Motor neuron (in vitro differentiated cells): ENCODE results near the gene AUTS2. TPM values are rescaled to one million over a fixed set of nuclear protein-coding genes. Genes with fewer than 3 reads are reported as not detected.
A peak's percentile ranks its signal among the peaks of the same experiment; 100 is the strongest.

Source experiments
- ATAC-seq, 8 experiments: fragments of 200-7000 bp; cut with Tn5 transposase; replicated peaks in 6 of 8; 2 replicates each; pipeline ENCODE4 v1.8.0; 2021; ENCODE audit warnings: mild to moderate bottlenecking in 8 of 8, moderate library complexity in 8 of 8
- H3K27ac ChIP-seq, 2 donors: fragments of 250-450 bp; sonication (Bioruptor Pico); 2 replicates each; pipeline ENCODE4 v1.9.0; 2021; ENCODE audit warnings: antibody characterized with exemption in 2 of 2, mild to moderate bottlenecking in 2 of 2, moderate library complexity in 1 of 2
- H3K4me1 ChIP-seq, 2 donors: fragments of 250-450 bp; sonication (Bioruptor Pico); replicated peaks in 1 of 2; 2 replicates each; pipeline ENCODE4 v1.6.1; 2021; ENCODE audit warnings: antibody characterized with exemption in 2 of 2, mild to moderate bottlenecking in 2 of 2, moderate library complexity in 1 of 2
- H3K4me3 ChIP-seq, 5 donors: fragments of 250-450 bp; sonication (Bioruptor Pico); 2 replicates each; pipeline ENCODE4 v1.9.0; 2021; ENCODE audit warnings: antibody characterized with exemption in 5 of 5, mild to moderate bottlenecking in 5 of 5, moderate library complexity in 4 of 5
- WGBS, 10 experiments: fragments of 450-650 bp; shearing (Covaris generic); methylation state at CpG; one replicate each; pipeline ENCODE4 v1.0.0; 2022; 5-methylcytosine and 5-hydroxymethylcytosine counted together
- in situ Hi-C, 9 experiments: fragments of 400-800 bp; cut with MboI; loops; one replicate each; pipeline ENCODE4 v1.15.0; 2021; ENCODE audit warnings: low sequenced_read_pairs in 9 of 9, low pct_unique_long_range_greater_than_20kb in 2 of 9; ENCODE audit not compliant: unreplicated experiment in 9 of 9
- total RNA-seq, 8 experiments: library from RNA; unstranded; fragments of 300-600 nt; gene quantifications; 2 replicates each; pipeline versions ENCODE4 v1.2.3 to v1.2.4, GENCODE V29; 2022

AUTS2 gene
- total RNA-seq, 8 experiments from 2014 or later = 0.49 to 68.6 (median 32.2) TPM

DNA sequence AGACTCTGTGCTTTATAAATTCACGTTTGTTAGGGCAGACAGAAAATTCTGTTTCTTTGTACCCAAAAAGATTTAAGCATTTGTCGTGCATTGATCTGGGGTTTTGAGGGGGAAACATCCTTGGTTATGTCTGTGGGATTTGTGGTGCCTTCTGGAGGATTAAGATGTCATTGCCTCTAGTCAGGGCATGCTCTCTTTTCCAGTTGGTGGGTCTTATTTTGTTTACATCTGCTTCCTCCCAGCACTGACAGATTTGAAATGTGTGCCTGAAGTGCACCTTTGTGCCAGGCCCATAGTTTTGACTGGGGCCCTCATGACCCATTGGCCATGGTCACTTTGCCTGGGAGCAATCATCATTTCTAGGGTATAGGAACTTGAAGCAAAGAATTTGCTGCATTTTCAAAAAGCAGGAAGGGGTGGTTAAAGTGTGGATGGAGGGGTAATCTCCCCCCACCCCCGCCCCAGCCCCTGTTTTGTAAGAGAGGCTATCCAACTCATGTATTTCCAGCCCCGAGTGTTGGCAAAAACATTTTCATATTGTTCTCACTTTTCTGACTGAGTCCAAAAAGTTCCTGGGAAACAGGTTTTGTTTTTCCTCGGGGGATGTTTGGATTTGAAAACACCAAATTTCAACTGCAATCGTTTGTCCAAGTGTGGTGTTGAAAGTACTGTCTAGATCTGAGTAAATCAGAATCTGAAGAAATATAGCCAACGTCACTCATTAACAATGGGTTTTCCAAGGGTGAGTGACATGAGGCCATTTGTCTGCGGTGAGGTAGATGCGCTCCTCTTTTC is 1145.5 kb downstream of the AUTS2 start:
- no peak overlapping the region for H3K4me3 ChIP-seq
- H3K27ac ChIP-seq = no peak overlapping the region
- in situ Hi-C loops = no loop called here
- peaks cover 19 to 29% of the 10 kb centered on the region in 2 donors for H3K4me1 ChIP-seq
- no peak for ATAC-seq
- 44 to 100% (median 91%) methylated on average over 1 to 6 of the region's 9 CpGs for WGBS, 10 experiments

DNA sequence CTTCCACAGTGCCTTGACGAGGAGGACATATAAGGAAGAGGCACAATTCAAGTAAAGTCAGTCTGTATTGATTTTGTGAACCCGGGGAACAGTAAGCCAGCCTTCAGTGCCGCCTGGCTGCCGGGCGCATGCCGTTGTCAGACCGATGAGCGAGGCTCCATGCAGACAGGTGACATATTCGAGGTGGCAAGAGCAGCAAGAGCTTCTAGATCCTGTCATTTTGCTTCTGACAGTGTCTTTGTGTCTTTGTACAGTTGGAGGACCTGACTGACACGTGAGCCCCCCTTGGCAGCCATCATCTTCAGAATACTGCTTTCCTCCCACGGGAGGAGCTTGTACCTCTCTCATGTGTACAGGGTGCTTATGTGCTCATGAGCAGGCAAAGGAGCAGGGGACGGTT is 1146.2 kb downstream of the AUTS2 start:
- 65 to 100% (median 92%) methylated on average over 1 to 12 of the region's 12 CpGs; no CpG with 5 or more reads in 2 of the 10 experiments for WGBS, 10 experiments
- in situ Hi-C loops = no loop called here
- peak in 1 of 8 experiments; percentile 4 for ATAC-seq
- Histone ChIP-seq H3K27ac (no peak overlapping the region), H3K4me3 (no peak overlapping the region), H3K4me1 (peaks cover 18 to 33% of the 10 kb centered on the region in 2 donors)

DNA sequence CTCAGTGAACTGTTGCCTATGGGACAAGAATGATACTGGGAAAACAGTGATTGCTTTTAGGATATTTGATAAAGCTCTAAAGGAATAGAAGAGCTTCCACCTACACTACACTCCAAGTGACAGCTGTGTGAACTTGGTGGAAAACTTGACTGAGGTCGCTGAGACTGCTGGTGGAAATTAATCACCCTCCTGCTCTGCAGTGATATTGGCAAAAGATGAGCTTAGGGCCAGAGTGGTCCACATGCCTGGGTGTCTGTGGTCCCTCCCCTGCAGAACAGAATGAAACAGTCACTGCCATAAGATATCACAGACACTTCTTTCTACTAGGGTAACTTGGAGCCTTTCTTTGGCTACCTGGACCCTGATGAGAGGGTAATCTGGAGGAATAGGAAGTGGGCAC is 1151.6 kb downstream of the AUTS2 start:
- H3K4me1 ChIP-seq = peaks cover 13 to 31% of the 10 kb centered on the region in 2 donors
- no peak overlapping the region for H3K4me3 ChIP-seq
- in situ Hi-C loops = no loop called here
- H3K27ac ChIP-seq = no peak overlapping the region
- 10 to 100% (median 86%) methylated on average over 1 of the region's 1 CpG; no CpG with 5 or more reads in 6 of the 10 experiments for WGBS, 10 experiments
- no peak for ATAC-seq

DNA sequence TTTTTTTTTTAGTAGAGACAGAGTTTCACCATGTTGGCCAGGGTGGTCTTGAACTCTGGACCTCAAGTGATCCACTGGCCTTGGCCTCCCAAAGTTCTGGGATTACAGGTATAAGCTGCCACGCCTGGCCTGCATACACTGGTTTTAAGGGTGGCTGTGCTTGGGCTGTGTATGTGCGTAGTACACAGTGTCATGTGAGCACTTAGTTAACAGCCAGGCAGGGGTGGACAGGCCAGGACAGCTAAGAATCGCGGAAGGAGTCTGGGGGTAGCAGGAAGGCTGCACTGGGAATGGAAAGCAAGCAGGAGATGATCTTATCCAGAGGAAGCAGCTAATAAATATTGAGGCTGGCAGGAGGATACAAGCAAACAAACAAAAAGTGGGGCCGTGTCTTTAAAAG is 1153.6 kb downstream of the AUTS2 start:
- in situ Hi-C loops = no loop called here
- no peak for ATAC-seq
- no peak overlapping the region for H3K4me3 ChIP-seq
- 71 to 85% (median 74%) methylated on average over 4 to 5 of the region's 5 CpGs; no CpG with 5 or more reads in 6 of the 10 experiments for WGBS, 10 experiments
- peaks cover 13 to 21% of the 10 kb centered on the region in 2 donors for H3K4me1 ChIP-seq
- H3K27ac ChIP-seq = no peak overlapping the region

DNA sequence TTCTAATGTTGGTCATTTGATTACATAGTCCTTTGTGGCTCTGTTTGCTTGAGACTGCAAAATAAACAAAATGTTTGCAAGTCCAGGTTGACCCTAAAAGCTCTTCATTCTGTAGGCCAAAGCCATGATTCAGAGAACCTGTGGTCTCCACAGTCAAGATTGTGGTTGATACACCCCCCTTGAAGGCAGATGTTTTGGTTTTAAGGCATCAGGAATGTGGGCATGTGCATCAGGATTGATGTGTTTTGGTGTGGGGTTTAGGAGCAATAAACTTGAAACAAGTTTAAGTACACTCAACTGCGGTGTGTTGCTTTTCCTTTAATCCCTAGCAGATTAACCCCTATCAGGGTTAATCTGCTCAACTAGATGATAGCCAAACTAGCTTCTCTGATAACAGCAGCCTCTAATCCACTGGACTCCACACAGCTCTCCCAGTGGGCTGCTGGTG is 1154.5 kb downstream of the AUTS2 start:
- ATAC-seq = no peak
- Histone ChIP-seq H3K4me1 (peaks cover 13 to 16% of the 10 kb centered on the region in 2 donors), H3K27ac (no peak overlapping the region), H3K4me3 (no peak overlapping the region)
- in situ Hi-C loops = no loop called here
- WGBS, 10 experiments = 71 to 100% (median 94%) methylated on average over 1 of the region's 1 CpG; no CpG with 5 or more reads in 4 of the 10 experiments

DNA sequence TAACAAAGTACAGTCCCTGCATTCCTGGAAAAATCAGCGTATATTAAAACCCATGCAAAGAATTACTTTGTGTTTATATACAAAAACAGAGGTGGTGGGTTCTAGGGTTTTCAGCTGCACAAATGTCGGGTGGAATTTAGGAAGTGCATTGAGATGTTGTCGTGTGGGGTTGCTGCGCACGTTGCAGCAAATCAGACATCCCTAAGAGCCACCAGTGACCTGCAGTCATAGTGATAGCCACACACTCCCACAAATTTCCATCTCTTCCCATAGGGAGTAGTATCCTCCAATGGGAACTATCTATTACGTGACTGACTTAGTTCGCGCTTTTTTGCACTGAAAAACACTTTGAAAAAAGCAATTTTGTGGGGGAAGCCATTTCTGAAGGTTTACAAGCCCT is 1158.5 kb downstream of the AUTS2 start:
- WGBS, 10 experiments = 80 to 100% (median 93%) methylated on average over 1 to 8 of the region's 8 CpGs; no CpG with 5 or more reads in 1 of the 10 experiments
- no peak for ATAC-seq

DNA sequence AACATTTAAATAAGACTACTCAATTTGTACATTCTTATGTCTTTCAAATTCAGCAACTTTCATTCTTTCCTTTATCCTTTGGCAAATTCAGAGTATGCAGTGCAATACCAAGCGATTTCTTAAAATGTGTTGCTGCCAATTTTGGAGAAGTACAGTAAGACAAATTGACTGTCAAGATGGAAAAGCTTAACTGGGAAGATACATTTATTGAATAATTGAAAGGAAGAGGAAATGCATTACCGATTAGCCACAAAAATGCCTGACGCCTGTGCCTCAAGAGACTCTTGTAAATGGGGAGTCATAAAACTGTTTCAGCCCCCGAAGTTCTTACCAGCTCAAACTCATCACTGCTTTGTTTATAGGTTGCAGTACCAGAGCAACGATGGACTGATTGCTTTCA is 1160.4 kb downstream of the AUTS2 start:
- H3K27ac ChIP-seq = no peak overlapping the region
- no peaks in the 10 kb centered on the region for H3K4me1 ChIP-seq
- in situ Hi-C loops = no loop called here
- no peak for ATAC-seq
- 27 to 100% (median 75%) methylated on average over 1 to 5 of the region's 5 CpGs for WGBS, 10 experiments
- H3K4me3 ChIP-seq = no peak overlapping the region

More for the DNA sequence above, 1158.5 kb downstream of the AUTS2 start:
- in situ Hi-C loops = no loop called here
- Histone ChIP-seq H3K4me1 (peaks cover 3 to 7% of the 10 kb centered on the region in 2 donors), H3K27ac (no peak overlapping the region), H3K4me3 (no peak overlapping the region)

DNA sequence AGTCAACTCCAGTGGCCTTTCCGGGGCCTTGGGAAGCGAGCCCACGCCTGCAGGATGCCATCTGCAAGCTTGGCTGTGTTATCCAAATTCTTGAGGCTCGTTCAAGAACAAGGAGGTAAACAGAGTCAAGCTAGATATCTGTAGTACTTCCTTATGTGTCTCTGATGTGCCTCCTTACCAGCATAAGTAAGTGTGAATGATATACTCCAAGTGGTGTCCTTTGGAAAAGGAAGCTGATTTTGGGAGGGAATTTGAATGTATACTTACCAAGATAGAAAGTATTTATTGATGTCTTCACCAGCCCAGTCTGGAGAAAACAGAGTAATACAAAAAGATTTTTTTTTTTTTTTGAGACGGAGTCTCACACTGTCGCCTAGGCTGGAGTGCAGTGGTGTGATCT is 1161.4 kb downstream of the AUTS2 start:
- ATAC-seq = no peak
- WGBS, 10 experiments = 0 to 100% (median 94%) methylated on average over 1 to 5 of the region's 6 CpGs; no CpG with 5 or more reads in 3 of the 10 experiments
- no peaks in the 10 kb centered on the region for H3K4me1 ChIP-seq
- H3K4me3 ChIP-seq = no peak overlapping the region
- H3K27ac ChIP-seq = no peak overlapping the region
- in situ Hi-C loops = no loop called here

DNA sequence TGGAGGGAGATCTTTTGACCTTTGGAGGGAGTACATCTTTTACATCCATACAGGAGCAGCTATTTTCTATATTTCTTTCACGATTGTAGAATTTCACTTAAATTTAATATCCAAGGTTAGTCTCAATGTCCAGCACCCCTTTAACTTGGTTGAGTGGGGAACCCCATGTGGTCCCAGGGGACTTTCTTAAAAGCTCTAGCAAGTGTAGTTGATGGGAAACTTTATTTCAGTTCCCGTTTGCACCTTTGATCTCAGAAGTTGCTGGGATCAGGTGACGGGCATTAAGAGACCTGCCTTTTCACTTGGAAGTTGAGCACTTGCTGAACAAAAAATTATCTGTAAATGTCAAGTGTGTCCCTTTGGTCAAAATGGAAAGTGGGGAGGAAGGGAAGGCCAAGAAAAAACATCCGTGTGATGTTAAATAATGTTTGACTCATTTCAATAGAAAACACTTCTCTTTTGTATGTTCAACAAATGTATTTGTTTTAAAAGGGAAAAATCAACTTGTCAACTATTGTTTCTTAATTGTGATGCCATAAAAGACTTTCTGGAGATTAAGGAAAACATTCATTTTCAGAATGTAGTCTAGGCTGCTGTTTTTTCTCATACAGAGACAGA is 1163.5 kb downstream of the AUTS2 start:
- no peak overlapping the region for H3K4me3 ChIP-seq
- no peaks in the 10 kb centered on the region for H3K4me1 ChIP-seq
- ATAC-seq = no peak
- 50 to 100% (median 95%) methylated on average over 1 to 4 of the region's 4 CpGs; no CpG with 5 or more reads in 1 of the 10 experiments for WGBS, 10 experiments
- no peak overlapping the region for H3K27ac ChIP-seq
- in situ Hi-C loops = no loop called here

DNA sequence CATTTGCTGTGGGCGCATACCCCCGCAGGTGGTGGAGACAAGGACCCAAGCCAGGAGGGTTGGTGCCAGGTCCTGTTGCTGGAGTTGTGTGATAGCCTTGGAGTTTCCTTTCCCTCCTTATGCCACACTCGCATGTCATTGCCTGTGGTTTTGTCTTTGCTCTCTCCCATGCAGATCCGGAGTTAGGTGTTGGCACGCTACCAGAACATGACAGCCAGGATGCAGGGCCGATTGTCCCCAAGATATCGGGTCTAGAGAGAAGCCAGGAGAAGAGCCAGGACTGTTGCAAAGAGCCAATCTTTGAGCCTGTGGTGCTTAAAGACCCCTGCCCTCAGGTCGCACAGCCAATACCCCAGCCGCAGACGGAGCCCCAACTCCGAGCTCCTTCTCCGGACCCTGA is 1164.4 kb downstream of the AUTS2 start:
- in situ Hi-C loops = no loop called here
- no peak for ATAC-seq
- Histone ChIP-seq H3K4me3 (no peak overlapping the region), H3K27ac (no peak overlapping the region), H3K4me1 (no peaks in the 10 kb centered on the region)
- 92 to 100% (median 96%) methylated on average over 2 to 5 of the region's 12 CpGs; no CpG with 5 or more reads in 6 of the 10 experiments for WGBS, 10 experiments

DNA sequence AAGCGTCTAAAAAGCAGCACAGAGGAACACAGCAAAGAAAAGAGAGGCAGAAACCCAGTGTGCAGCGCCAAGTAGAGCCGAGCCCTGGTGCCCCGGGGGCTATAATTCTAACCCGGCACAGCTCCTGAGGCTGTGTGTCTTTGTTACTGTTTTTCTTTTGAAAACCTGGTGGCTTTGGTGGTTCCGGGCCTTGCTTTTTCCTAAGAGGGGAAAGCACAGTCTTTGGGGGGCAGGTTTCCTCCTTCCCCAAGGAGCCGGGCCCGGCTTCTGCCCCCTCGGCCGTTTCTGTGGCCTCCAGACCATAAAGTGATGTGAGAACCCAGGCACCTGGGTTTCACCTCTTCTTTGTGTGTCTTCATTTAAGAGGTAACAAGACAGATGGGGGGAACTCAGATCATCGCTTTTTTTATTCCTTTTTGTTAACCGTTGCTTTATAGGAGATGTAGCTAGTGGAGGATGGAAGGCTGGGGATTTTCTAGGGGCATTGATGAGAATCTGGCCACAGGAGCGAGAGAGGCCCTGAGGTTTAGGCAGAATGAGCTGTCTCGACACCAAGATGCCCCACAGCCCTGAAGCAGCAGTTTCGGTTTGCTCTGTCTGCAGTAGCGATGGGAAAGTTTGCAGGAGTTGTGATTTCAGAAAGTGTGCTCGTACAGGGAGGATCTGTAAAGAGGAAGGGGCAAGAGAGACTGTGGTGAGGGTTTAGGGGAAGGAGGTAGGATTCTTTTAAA is 1165.9 kb downstream of the AUTS2 start:
- no peak for ATAC-seq
- Histone ChIP-seq H3K27ac (no peak overlapping the region), H3K4me3 (no peak overlapping the region), H3K4me1 (no peaks in the 10 kb centered on the region)
- WGBS, 10 experiments = 60 to 93% (median 80%) methylated on average over 1 to 15 of the region's 17 CpGs; no CpG with 5 or more reads in 1 of the 10 experiments
- in situ Hi-C loops = no loop called here

DNA sequence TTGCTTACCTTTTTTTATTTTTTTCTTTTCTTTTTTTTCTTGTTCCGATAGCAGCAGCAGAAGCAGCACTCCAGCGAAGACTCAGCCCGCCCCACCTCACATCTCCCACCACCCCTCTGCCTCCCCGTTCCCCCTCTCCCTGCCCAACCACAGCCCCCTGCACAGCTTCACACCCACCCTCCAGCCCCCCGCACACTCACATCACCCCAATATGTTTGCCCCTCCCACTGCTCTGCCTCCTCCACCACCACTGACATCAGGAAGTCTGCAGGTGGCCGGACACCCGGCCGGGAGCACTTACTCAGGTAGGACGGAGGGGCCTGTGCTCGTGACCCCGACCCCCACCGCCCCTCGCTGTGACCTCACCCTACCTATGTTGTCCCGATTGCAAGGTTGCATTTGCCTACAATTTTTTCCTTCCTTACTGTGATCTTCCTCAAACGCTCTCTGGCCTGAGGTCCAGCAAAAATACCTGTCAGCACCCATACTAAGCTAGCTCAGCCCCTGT is 1166.5 kb downstream of the AUTS2 start:
- WGBS, 10 experiments = 80 to 92% (median 86%) methylated on average over 1 to 9 of the region's 15 CpGs; no CpG with 5 or more reads in 7 of the 10 experiments
- Histone ChIP-seq H3K27ac (no peak overlapping the region), H3K4me3 (no peak overlapping the region), H3K4me1 (no peaks in the 10 kb centered on the region)
- in situ Hi-C loops = no loop called here
- ATAC-seq = no peak

DNA sequence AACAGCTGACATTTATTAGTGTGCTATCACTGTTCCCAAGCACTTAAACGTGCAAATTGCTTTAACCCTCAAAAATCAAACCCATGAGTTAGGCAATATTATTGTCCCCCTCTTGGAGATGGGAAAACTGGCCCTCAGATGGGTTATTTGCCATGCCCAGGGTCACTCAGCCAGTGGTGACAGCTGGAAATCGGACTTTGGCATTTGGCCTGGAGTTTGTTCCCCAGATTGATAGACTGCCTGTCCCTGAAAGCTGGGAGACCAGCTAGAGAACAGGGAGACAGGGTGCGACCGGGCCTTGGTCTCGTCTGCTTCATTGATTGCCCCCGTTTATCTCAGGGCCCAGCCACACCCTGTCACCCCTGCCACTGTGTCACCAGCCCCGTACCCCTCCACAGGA is 1167.4 kb downstream of the AUTS2 start:
- H3K4me3 ChIP-seq = no peak overlapping the region
- WGBS, 10 experiments = 43 to 100% (median 82%) methylated on average over 1 to 7 of the region's 7 CpGs; no CpG with 5 or more reads in 1 of the 10 experiments
- no peak overlapping the region for H3K27ac ChIP-seq
- in situ Hi-C loops = no loop called here
- H3K4me1 ChIP-seq = no peaks in the 10 kb centered on the region
- ATAC-seq = no peak
